Endothelial cell of umbilical vein (primary cell): ENCODE results near the gene EDC4. TPM values are rescaled to one million over a fixed set of nuclear protein-coding genes. Genes with fewer than 3 reads are reported as not detected.

Source experiments
- BruUV-seq: library from RNA; stranded (reverse); fragments of 400-500 nt; replicated peaks from 2 replicates; lab custom pipeline; 2021; lab: Mats Ljungman, UMichigan
- CTCF ChIA-PET: fragments of 300-600, 350-600 bp; sonication (Branson Sonifier 250); formaldehyde crosslinking; loops from one replicate; lab custom pipeline; 2021; ENCODE audit warnings: antibody characterized with exemption, inconsistent platforms; lab: Charles Lee
- POLR2A ChIA-PET: fragments of 300-600, 350-600 bp; sonication (Branson Sonifier 250); formaldehyde crosslinking; loops from one replicate; lab custom pipeline; 2021; ENCODE audit warnings: antibody characterized with exemption, inconsistent platforms; lab: Charles Lee
- DNase-seq: peaks from one replicate; pipeline ENCODE4 v3.0.0-alpha.2; 2011; ENCODE audit warnings: low read depth, low spot score
- FAIRE-seq: peaks from 2 replicates; lab custom pipeline; 2011; peaks lifted over from hg19 to GRCh38; lab: Jason Lieb, UNC
- H2AFZ ChIP-seq: 2 replicates; pipeline ENCODE4 v1.6.0; 2012; ENCODE audit warnings: low read depth, low read length, control low read depth, inconsistent platforms
- H3K27ac ChIP-seq: 2 replicates; pipeline ENCODE4 v1.5.1; 2011; ENCODE audit warnings: low read depth, mild to moderate bottlenecking, control low read depth, low read length, moderate library complexity; ENCODE audit not compliant: insufficient read depth
- H3K27me3 ChIP-seq, 2 experiments: 2 replicates each; pipeline versions ENCODE4 v1.6.0 to v1.6.1; 2011; ENCODE audit warnings: low read length in 2 of 2, mixed read lengths in 1 of 2; ENCODE audit not compliant: control insufficient read depth in 2 of 2, insufficient read depth in 2 of 2
- H3K36me3 ChIP-seq, 2 experiments: 2 replicates in 1 of 2; 3 replicates in 1 of 2; pipeline ENCODE4 v1.5.1; 2011; ENCODE audit warnings: low read length in 2 of 2, mild to moderate bottlenecking in 1 of 2, moderate library complexity in 1 of 2; ENCODE audit not compliant: control insufficient read depth in 2 of 2, insufficient read depth in 2 of 2; ENCODE audit errors: extremely low read depth in 1 of 2
- H3K4me1 ChIP-seq: 3 replicates; pipeline ENCODE4 v1.5.1; 2011; ENCODE audit warnings: mild to moderate bottlenecking, low read length; ENCODE audit not compliant: control insufficient read depth, insufficient read depth; ENCODE audit errors: extremely low read depth
- H3K4me2 ChIP-seq: 2 replicates; pipeline ENCODE4 v1.6.1; 2011; ENCODE audit warnings: low read length, control low read depth, mixed read lengths; ENCODE audit not compliant: insufficient read depth
- H3K4me3 ChIP-seq, 3 experiments: fragments of 200-600 bp in 1 of 3; sonication (generic), shearing (Covaris generic) in 1 of 3; replicated peaks in 1 of 3; 2 replicates each; pipeline ENCODE4 v1.5.1; 2011 to 2016; ENCODE audit warnings: control low read depth in 3 of 3, low read length in 3 of 3, mild to moderate bottlenecking in 2 of 3, inconsistent platforms in 1 of 3, low read depth in 1 of 3, moderate library complexity in 1 of 3; ENCODE audit not compliant: insufficient read depth in 1 of 3
- H3K79me2 ChIP-seq: 2 replicates; pipeline ENCODE4 v1.6.0; 2012; ENCODE audit warnings: low read length, inconsistent platforms; ENCODE audit not compliant: control insufficient read depth, insufficient read depth
- H3K9ac ChIP-seq: replicated peaks from 2 replicates; pipeline ENCODE3; 2011; ENCODE audit warnings: low read length, control low read depth; ENCODE audit not compliant: insufficient read depth; ENCODE audit errors: extremely low read depth
- H3K9me1 ChIP-seq: replicated peaks from 3 replicates; pipeline ENCODE4 v1.6.0; 2011; ENCODE audit warnings: mild to moderate bottlenecking, low read length; ENCODE audit not compliant: control insufficient read depth, insufficient read depth; ENCODE audit errors: extremely low read depth
- H3K9me3 ChIP-seq: replicated peaks from 2 replicates; pipeline ENCODE4 v1.5.1; 2012; ENCODE audit warnings: low read length, inconsistent platforms; ENCODE audit not compliant: control insufficient read depth, insufficient read depth
- H4K20me1 ChIP-seq: replicated peaks from 2 replicates; pipeline ENCODE3; 2011; ENCODE audit warnings: mild to moderate bottlenecking, low read length; ENCODE audit not compliant: control insufficient read depth, insufficient read depth; ENCODE audit errors: extremely low read depth
- EZH2 ChIP-seq: IDR thresholded peaks from 2 replicates; pipeline ENCODE4 v1.6.1; 2012; ENCODE audit warnings: borderline replicate concordance, low read depth, mild to moderate bottlenecking, moderate library complexity, low read length, inconsistent platforms; ENCODE audit not compliant: severe bottlenecking
- FOS ChIP-seq: IDR thresholded peaks from 2 replicates; pipeline ENCODE4 v1.6.1; 2011; ENCODE audit warnings: mild to moderate bottlenecking, low read length, moderate library complexity, borderline replicate concordance; ENCODE audit not compliant: insufficient read depth
- GATA2 ChIP-seq: IDR thresholded peaks from 2 replicates; pipeline ENCODE4 v1.7.0; 2011; ENCODE audit warnings: low read depth, mild to moderate bottlenecking, moderate library complexity, mixed read lengths, low read length; ENCODE audit not compliant: insufficient read length, insufficient read depth
- JUN ChIP-seq: IDR thresholded peaks from 2 replicates; pipeline ENCODE4 v1.6.1; 2011; ENCODE audit warnings: borderline replicate concordance, low read depth; ENCODE audit not compliant: insufficient read length, insufficient read depth
- MYC ChIP-seq: IDR thresholded peaks from one replicate; pipeline ENCODE4 v1.6.1; 2011; ENCODE audit warnings: mild to moderate bottlenecking, low read depth, low read length
- POLR2A ChIP-seq: IDR thresholded peaks from 2 replicates; pipeline ENCODE4 v1.6.1; 2012; ENCODE audit warnings: low read depth, mild to moderate bottlenecking, control low read depth, low read length
- POLR2AphosphoS5 ChIP-seq: IDR thresholded peaks from 2 replicates; pipeline ENCODE4 v1.6.1; 2012; ENCODE audit warnings: low read depth, mild to moderate bottlenecking, control low read depth, low read length, moderate library complexity; ENCODE audit not compliant: insufficient read depth
- dilution Hi-C: fragments of 300-500 bp; cut with MboI; formaldehyde crosslinking; loops from one replicate; pipeline ENCODE4 v1.15.0; 2019; ENCODE audit warnings: low sequenced_read_pairs; ENCODE audit not compliant: extremely low pct_ligation_motif_present
- intact Hi-C: fragments of 100-400 bp; cut with micrococcal nuclease; formaldehyde crosslinking; loops from one replicate; pipeline ENCODE4 v1.10.0; 2022
- polyA plus RNA-seq, 4 experiments: library from polyadenylated mRNA; depleted of rRNA in 3 of 4; stranded (reverse) in 3 of 4; unstranded in 1 of 4; fragments of >200 nt; gene quantifications; 2 replicates each; pipeline versions ENCODE4 v1.2.1 to v1.2.3, GENCODE V29; 2011 to 2012; ENCODE audit warnings: missing spikeins in 1 of 4
- total RNA-seq: library from RNA; stranded (reverse); gene quantifications from 2 replicates; pipeline ENCODE4 v1.2.3, GENCODE V29; 2021
- TF ChIP-seq, protein P1 (sequence below), 2 donors: IDR thresholded peaks; 1 replicate in 1 of 2; 2 replicates in 1 of 2; pipeline ENCODE4 v1.5.1; 2011; ENCODE audit warnings: low read length in 2 of 2, mild to moderate bottlenecking in 2 of 2, moderate library complexity in 2 of 2, control low read depth in 1 of 2, inconsistent platforms in 1 of 2, low read depth in 1 of 2; ENCODE audit not compliant: insufficient read depth in 1 of 2; ENCODE audit errors: extremely low read depth in 1 of 2
- TF ChIP-seq, protein P2 (sequence below): IDR thresholded peaks from 2 replicates; pipeline ENCODE4 v1.6.1; 2011; ENCODE audit not compliant: insufficient read depth, insufficient read length

The EDC4 gene
- total and polyA plus RNA-seq, 2 donors (not counting 3 experiments of a cell fraction or from before 2014, with no cell fraction given): 57.5 to 81.2 TPM

DNA sequence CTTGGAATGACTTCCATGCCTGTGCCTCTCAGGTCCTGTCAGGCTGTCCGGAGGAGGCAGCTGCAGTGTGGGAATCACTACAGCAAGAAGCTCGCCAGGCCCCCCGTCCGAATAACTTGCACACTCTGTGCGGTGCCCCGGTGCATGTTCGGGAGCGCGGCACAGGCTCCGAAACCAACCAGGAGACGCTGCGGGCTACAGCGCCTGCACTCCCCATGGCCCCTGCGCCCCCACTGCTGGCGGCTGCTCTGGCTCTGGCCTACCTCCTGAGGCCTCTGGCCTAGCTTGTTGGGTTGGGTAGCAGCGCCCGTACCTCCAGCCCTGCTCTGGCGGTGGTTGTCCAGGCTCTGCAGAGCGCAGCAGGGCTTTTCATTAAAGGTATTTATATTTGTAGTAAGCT, 13.1 kb downstream of the EDC4 start:
- Histone ChIP-seq H3K4me3 (no peak overlapping the region), H3K27ac (no peak overlapping the region), H3K27me3 (no peaks in the 10 kb centered on the region), H3K4me2 (no peak overlapping the region), H4K20me1 (no peaks in the 10 kb centered on the region), H3K36me3 (peaks cover 3 to 48% of the 10 kb centered on the region in 2 experiments), H3K9ac (no peak overlapping the region), H3K4me1 (no peaks in the 10 kb centered on the region), H3K9me1 (no peaks in the 10 kb centered on the region), H3K79me2 (no peaks in the 10 kb centered on the region), H2AFZ (no peak overlapping the region), H3K9me3 (no peaks in the 10 kb centered on the region)
- dilution Hi-C loops (no loop called here), intact Hi-C loops (no loop called here)
- TF ChIP-seq GATA2: no peak
- TF ChIP-seq MYC: no peak
- no peak for TF ChIP-seq POLR2AphosphoS5
- TF ChIP-seq, protein P1, sequence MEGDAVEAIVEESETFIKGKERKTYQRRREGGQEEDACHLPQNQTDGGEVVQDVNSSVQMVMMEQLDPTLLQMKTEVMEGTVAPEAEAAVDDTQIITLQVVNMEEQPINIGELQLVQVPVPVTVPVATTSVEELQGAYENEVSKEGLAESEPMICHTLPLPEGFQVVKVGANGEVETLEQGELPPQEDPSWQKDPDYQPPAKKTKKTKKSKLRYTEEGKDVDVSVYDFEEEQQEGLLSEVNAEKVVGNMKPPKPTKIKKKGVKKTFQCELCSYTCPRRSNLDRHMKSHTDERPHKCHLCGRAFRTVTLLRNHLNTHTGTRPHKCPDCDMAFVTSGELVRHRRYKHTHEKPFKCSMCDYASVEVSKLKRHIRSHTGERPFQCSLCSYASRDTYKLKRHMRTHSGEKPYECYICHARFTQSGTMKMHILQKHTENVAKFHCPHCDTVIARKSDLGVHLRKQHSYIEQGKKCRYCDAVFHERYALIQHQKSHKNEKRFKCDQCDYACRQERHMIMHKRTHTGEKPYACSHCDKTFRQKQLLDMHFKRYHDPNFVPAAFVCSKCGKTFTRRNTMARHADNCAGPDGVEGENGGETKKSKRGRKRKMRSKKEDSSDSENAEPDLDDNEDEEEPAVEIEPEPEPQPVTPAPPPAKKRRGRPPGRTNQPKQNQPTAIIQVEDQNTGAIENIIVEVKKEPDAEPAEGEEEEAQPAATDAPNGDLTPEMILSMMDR (IDR thresholded peaks at IDR 0.05; ENCODE audit: extremely low read depth in 1 of 2, insufficient read depth in 1 of 2, low read depth in 1 of 2, low read length in 2 of 2): no peak
- TF ChIP-seq, protein P2, sequence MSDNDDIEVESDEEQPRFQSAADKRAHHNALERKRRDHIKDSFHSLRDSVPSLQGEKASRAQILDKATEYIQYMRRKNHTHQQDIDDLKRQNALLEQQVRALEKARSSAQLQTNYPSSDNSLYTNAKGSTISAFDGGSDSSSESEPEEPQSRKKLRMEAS: no peak
- BruUV-seq: no TSS peak
- DNase-seq (no peak), FAIRE-seq (no peak)
- ChIA-PET CTCF (interaction anchor here (0.6 to 5.4 kb wide), 3 partner anchors 41 to 155 kb away, joined by 4 to 106 read pairs (median 5); no protein-coding TSS in a partner anchor), POLR2A (no interaction called here)

DNA sequence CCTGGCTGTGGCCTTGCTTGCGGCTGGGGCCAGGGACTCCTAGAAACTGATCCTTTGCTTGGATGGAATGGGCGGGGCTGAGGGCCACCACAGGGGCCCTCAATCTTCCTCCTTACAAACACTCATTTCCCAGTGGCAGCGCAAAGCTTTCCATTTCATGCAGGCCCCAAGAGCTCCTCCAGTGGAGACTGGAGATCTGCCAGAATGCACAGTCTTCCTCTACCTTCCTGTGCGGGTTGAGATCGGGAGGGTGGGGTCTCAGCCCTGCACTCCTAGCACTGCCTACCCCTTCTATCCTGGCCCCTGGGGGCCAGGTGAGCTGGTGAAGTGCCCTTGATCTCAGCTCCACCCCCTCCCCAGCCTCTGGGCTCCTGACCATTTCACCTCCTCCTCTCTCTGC, 13.5 kb downstream of the EDC4 start:
- no peak overlapping the region for H3K4me3 ChIP-seq
- H3K27ac ChIP-seq: no peak overlapping the region
- CTCF ChIA-PET: interaction anchor here (0.8 to 5.4 kb wide), 5 partner anchors 23 to 154 kb away, joined by 3 to 106 read pairs (median 4); no protein-coding TSS in a partner anchor
- no peaks in the 10 kb centered on the region for H3K79me2 ChIP-seq
- no peak overlapping the region for H3K4me2 ChIP-seq
- no peaks in the 10 kb centered on the region for H3K4me1 ChIP-seq
- DNase-seq (no peak), FAIRE-seq (no peak)
- no peak overlapping the region for H2AFZ ChIP-seq
- peaks cover 3 to 44% of the 10 kb centered on the region in 2 experiments for H3K36me3 ChIP-seq
- POLR2A ChIA-PET: no interaction called here
- H3K9ac ChIP-seq: no peak overlapping the region
- H4K20me1 ChIP-seq: no peaks in the 10 kb centered on the region
- no peaks in the 10 kb centered on the region for H3K27me3 ChIP-seq
- no TSS peak for BruUV-seq
- TF ChIP-seq MYC (no peak), EZH2 (no peak), POLR2AphosphoS5 (no peak), POLR2A (no peak), GATA2 (no peak), JUN (no peak), FOS (no peak)
- TF ChIP-seq, protein P1 (IDR thresholded peaks at IDR 0.05; ENCODE audit: extremely low read depth in 1 of 2, insufficient read depth in 1 of 2, low read depth in 1 of 2, low read length in 2 of 2): no peak
- TF ChIP-seq, protein P2: no peak
- intact Hi-C loops (no loop called here), dilution Hi-C loops (no loop called here)
- H3K9me3 ChIP-seq: no peaks in the 10 kb centered on the region
- no peaks in the 10 kb centered on the region for H3K9me1 ChIP-seq
